ENCODE results near the gene PROM1.

Gene PROM1

DNA sequence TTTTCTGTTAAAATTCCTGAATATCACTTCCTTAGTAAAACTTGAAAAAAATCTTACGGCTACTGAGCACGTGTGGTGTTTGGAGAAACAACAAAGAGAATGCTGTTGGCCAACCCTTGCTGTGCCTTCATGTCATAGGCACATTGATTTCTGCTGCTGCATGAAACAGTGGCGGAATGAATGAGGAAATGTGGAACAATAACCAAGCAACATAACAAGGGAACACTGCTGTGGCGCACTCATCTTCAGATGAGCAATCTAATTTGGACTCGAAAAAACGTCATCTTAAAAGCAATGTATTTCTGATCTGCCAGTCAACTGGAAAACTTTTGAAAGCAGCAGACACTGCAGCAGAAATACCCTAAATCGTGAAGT, 51.4 kb downstream of the PROM1 start:
- no peaks in the 10 kb centered on the region for H3K9me3 ChIP-seq (replicated peaks; ENCODE audit: insufficient read depth, low read length)
- H3K4me3 ChIP-seq (ENCODE audit: low read length): no peak overlapping the region
- H3K9ac ChIP-seq (ENCODE audit: low read length): no peak overlapping the region
- no peak for DNase-seq
- no peak overlapping the region for H2AFZ ChIP-seq (ENCODE audit: low read length)
- no peaks in the 10 kb centered on the region for H3K36me3 ChIP-seq (replicated peaks; ENCODE audit: insufficient read depth, low read length)
- no peak for TF ChIP-seq EZH2 (optimal IDR thresholded peaks at IDR 0.05; ENCODE audit: low read depth, low read length)
- no peak for TF ChIP-seq EZH2phosphoT487 (IDR thresholded peaks at IDR 0.05; ENCODE audit: low read length)
- TF ChIP-seq, protein P1, sequence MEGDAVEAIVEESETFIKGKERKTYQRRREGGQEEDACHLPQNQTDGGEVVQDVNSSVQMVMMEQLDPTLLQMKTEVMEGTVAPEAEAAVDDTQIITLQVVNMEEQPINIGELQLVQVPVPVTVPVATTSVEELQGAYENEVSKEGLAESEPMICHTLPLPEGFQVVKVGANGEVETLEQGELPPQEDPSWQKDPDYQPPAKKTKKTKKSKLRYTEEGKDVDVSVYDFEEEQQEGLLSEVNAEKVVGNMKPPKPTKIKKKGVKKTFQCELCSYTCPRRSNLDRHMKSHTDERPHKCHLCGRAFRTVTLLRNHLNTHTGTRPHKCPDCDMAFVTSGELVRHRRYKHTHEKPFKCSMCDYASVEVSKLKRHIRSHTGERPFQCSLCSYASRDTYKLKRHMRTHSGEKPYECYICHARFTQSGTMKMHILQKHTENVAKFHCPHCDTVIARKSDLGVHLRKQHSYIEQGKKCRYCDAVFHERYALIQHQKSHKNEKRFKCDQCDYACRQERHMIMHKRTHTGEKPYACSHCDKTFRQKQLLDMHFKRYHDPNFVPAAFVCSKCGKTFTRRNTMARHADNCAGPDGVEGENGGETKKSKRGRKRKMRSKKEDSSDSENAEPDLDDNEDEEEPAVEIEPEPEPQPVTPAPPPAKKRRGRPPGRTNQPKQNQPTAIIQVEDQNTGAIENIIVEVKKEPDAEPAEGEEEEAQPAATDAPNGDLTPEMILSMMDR (IDR thresholded peaks at IDR 0.05; ENCODE audit: low read length): no peak
- H4K20me1 ChIP-seq (ENCODE audit: insufficient read depth, low read length): no peaks in the 10 kb centered on the region
- H3K27ac ChIP-seq (ENCODE audit: low read length): no peak overlapping the region
- no peak overlapping the region for H3K4me2 ChIP-seq (ENCODE audit: low read depth, low read length)
- H3K27me3 ChIP-seq (replicated peaks; ENCODE audit: insufficient read depth, low read length): no peaks in the 10 kb centered on the region
- H3F3A ChIP-seq (ENCODE audit: insufficient read depth, low read length): no peaks in the 10 kb centered on the region
- no peaks in the 10 kb centered on the region for H3K79me2 ChIP-seq (ENCODE audit: low read length)
- no peaks in the 10 kb centered on the region for H3K4me1 ChIP-seq (ENCODE audit: low read length)
- H3K9me2 ChIP-seq (replicated peaks; ENCODE audit: insufficient read depth, low read length): no peaks in the 10 kb centered on the region

DNA sequence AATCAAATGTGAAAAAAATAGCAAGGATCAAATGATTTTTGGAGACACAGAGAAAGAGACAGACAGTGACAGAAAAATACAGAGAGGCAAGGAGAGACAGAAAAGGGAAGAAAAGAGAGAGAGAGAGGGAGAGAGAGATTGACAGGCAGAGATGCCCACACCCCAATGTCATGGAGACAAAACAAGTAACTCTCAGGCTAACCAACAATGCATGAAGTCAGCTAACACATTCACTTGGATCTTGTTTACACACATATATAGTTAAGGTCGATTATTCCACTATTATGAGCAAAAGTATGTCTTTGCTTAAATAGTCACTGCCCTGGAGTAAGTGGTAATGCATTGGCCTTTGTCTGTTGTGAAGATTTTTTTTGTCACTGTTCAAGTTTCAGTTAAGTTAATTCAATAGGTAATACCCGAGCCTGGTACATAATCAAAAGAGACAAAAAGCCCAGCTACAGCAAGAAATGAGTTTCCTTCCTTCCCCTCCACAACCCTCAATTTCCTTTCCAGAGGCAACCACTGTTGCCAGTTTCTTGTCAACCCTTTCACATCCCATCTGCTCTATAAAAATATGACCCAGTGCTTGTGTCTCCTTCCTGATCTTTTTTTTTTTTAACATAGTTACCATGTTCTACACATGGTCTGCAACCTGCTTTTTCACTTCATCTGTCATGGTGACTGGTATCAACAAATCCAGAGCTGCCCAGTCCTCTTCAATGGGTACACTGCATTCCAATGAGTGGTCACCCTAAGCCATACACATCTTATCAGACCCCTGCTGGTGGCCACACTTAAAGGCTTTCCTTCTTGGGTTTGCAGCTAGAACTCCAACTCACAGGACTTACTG, 52.1 kb downstream of the PROM1 start:
- Histone ChIP-seq H3K9me2 (replicated peaks; ENCODE audit: insufficient read depth, low read length) (no peaks in the 10 kb centered on the region), H3K36me3 (replicated peaks; ENCODE audit: insufficient read depth, low read length) (no peaks in the 10 kb centered on the region), H3F3A (ENCODE audit: insufficient read depth, low read length) (no peaks in the 10 kb centered on the region), H4K20me1 (ENCODE audit: insufficient read depth, low read length) (no peaks in the 10 kb centered on the region), H3K27me3 (replicated peaks; ENCODE audit: insufficient read depth, low read length) (no peaks in the 10 kb centered on the region), H3K9me3 (replicated peaks; ENCODE audit: insufficient read depth, low read length) (no peaks in the 10 kb centered on the region), H3K27ac (ENCODE audit: low read length) (no peak overlapping the region), H3K79me2 (ENCODE audit: low read length) (no peaks in the 10 kb centered on the region), H3K4me3 (ENCODE audit: low read length) (no peak overlapping the region), H3K4me2 (ENCODE audit: low read depth, low read length) (no peak overlapping the region), H3K9ac (ENCODE audit: low read length) (no peak overlapping the region), H2AFZ (ENCODE audit: low read length) (no peak overlapping the region), H3K4me1 (ENCODE audit: low read length) (no peaks in the 10 kb centered on the region)
- TF ChIP-seq EZH2phosphoT487 (IDR thresholded peaks at IDR 0.05; ENCODE audit: low read length): no peak
- TF ChIP-seq, protein P1 (IDR thresholded peaks at IDR 0.05; ENCODE audit: low read length): no peak
- no peak for TF ChIP-seq EZH2 (optimal IDR thresholded peaks at IDR 0.05; ENCODE audit: low read depth, low read length)
- no peak for DNase-seq

- H3K9ac ChIP-seq (ENCODE audit: low read length): no peak overlapping the region
- no peaks in the 10 kb centered on the region for H3K36me3 ChIP-seq (replicated peaks; ENCODE audit: insufficient read depth, low read length)
- H3K4me2 ChIP-seq (ENCODE audit: low read depth, low read length): no peak overlapping the region
- no peaks in the 10 kb centered on the region for H3K9me3 ChIP-seq (replicated peaks; ENCODE audit: insufficient read depth, low read length)
- H3K4me3 ChIP-seq (ENCODE audit: low read length): no peak overlapping the region
- H3K27me3 ChIP-seq (replicated peaks; ENCODE audit: insufficient read depth, low read length): no peaks in the 10 kb centered on the region
- H3K4me1 ChIP-seq (ENCODE audit: low read length): no peaks in the 10 kb centered on the region
- H2AFZ ChIP-seq (ENCODE audit: low read length): no peak overlapping the region
- TF ChIP-seq, protein P1 (IDR thresholded peaks at IDR 0.05; ENCODE audit: low read length): no peak
- TF ChIP-seq EZH2phosphoT487 (IDR thresholded peaks at IDR 0.05; ENCODE audit: low read length) (no peak), EZH2 (optimal IDR thresholded peaks at IDR 0.05; ENCODE audit: low read depth, low read length) (no peak)
- no peaks in the 10 kb centered on the region for H3K79me2 ChIP-seq (ENCODE audit: low read length)
- no peaks in the 10 kb centered on the region for H3K9me2 ChIP-seq (replicated peaks; ENCODE audit: insufficient read depth, low read length)
- no peak for DNase-seq
- no peaks in the 10 kb centered on the region for H4K20me1 ChIP-seq (ENCODE audit: insufficient read depth, low read length)
- no peak overlapping the region for H3K27ac ChIP-seq (ENCODE audit: low read length)
- no peaks in the 10 kb centered on the region for H3F3A ChIP-seq (ENCODE audit: insufficient read depth, low read length)
Observed at GRCh38 chr4:16029886-16030285, 53.9 kb downstream of the PROM1 start.
